HG03045 (cell line): ENCODE measurements around the gene ZXDC.

Experiments used
- ATAC-seq: cut with Tn5 transposase; IDR thresholded peaks from one replicate; pipeline ENCODE4 v1.9.1; 2021; ENCODE audit warnings: mild to moderate bottlenecking, moderate library complexity; ENCODE audit not compliant: unreplicated experiment

The ZXDC gene

GRCh38 chr3:126439346-126439967 lies 36.2 kb downstream of the ZXDC start:
- ATAC-seq: no peak

- no peak for ATAC-seq
These were observed 36.9 kb downstream of the ZXDC start for GRCh38 chr3:126438746-126439145.

GRCh38 chr3:126438186-126438585 lies 37.5 kb downstream of the ZXDC start:
- ATAC-seq: no peak

- ATAC-seq: no peak
These were observed 38.6 kb downstream of the ZXDC start for GRCh38 chr3:126436826-126437717.

GRCh38 chr3:126435456-126436315 lies 40.0 kb downstream of the ZXDC start:
- no peak for ATAC-seq

GRCh38 chr3:126434931-126435411 lies 40.7 kb downstream of the ZXDC start:
- no peak for ATAC-seq

GRCh38 chr3:126434264-126434590 lies 41.5 kb downstream of the ZXDC start:
- ATAC-seq: no peak

- ATAC-seq: no peak
These were observed 42.0 kb downstream of the ZXDC start for GRCh38 chr3:126433496-126434263.

GRCh38 chr3:126433105-126433430 lies 42.6 kb downstream of the ZXDC start:
- ATAC-seq: no peak

- ATAC-seq: no peak
These were observed 43.2 kb downstream of the ZXDC start for GRCh38 chr3:126432361-126433104.

- peak; percentile 69 for ATAC-seq
These were observed 44.6 kb downstream of the ZXDC start for GRCh38 chr3:126431103-126431534.

GRCh38 chr3:126424751-126425150 lies 50.9 kb downstream of the ZXDC start:
- ATAC-seq: no peak

- no peak for ATAC-seq
These were observed 51.5 kb downstream of the ZXDC start for GRCh38 chr3:126424039-126424717.

- ATAC-seq: no peak
These were observed 52.3 kb downstream of the ZXDC start for GRCh38 chr3:126423191-126424038.

- no peak for ATAC-seq
These were observed 53.1 kb downstream of the ZXDC start for GRCh38 chr3:126422571-126423091.

GRCh38 chr3:126422121-126422520 lies 53.6 kb downstream of the ZXDC start:
- no peak for ATAC-seq

GRCh38 chr3:126421573-126422119 lies 54.0 kb downstream of the ZXDC start:
- no peak for ATAC-seq
